PC-9 (cell line): ENCODE measurements around the gene MED29.

ENCODE experiments used
- EZH2 ChIP-seq: fragments of 200-600 bp; sonication (generic); IDR thresholded peaks from 2 replicates; pipeline ENCODE4 v1.8.0; 2017; ENCODE audit warnings: antibody characterized with exemption, low read depth
- TF ChIP-seq, protein P1 (sequence below): fragments of 200-600 bp; sonication (generic); conservative IDR thresholded peaks from 2 replicates; pipeline ENCODE4 v1.6.1; 2017; ENCODE audit warnings: mixed run types, antibody characterized with exemption, mild to moderate bottlenecking, moderate library complexity

DNA sequence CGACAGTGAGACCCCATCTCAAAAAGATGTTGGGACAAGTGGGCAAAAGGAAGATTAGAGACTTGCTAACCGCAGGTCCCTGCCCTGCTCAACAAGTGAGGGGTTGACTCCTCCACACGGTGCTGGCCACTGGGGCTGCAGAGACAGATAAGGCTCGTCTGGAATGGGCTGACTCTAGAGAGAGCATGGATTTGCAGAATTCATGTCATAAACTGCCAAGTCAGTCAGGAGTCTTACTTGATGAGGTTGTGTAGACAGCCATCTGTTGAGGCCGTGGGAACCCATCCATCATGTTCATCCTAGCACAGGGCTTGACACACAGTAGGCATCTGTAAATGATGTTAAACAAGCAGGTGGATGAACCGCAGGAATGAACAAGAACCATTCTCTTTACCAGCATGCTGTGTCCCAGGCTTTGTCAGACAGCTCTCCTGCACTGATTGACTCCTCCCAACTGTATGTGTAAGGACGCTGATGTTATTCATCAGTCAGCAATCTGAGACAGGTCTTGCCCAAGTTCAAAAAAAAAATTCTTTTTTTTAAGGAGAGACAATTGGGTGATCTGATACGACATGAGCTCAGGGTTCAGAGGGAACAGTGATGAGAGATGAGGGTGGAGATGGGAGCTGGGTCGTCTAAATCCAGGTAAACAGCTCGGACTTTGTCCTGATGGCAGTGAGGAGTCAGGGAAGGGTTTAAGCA lies 9.1 kb upstream of the MED29 start:
- TF ChIP-seq, protein P1, sequence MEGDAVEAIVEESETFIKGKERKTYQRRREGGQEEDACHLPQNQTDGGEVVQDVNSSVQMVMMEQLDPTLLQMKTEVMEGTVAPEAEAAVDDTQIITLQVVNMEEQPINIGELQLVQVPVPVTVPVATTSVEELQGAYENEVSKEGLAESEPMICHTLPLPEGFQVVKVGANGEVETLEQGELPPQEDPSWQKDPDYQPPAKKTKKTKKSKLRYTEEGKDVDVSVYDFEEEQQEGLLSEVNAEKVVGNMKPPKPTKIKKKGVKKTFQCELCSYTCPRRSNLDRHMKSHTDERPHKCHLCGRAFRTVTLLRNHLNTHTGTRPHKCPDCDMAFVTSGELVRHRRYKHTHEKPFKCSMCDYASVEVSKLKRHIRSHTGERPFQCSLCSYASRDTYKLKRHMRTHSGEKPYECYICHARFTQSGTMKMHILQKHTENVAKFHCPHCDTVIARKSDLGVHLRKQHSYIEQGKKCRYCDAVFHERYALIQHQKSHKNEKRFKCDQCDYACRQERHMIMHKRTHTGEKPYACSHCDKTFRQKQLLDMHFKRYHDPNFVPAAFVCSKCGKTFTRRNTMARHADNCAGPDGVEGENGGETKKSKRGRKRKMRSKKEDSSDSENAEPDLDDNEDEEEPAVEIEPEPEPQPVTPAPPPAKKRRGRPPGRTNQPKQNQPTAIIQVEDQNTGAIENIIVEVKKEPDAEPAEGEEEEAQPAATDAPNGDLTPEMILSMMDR = no peak
- no peak for TF ChIP-seq EZH2
